ENCODE data around the gene ABCA4.

GRCh38 chr1:94104776-94105580, 16.0 kb downstream of the ABCA4 start:
- TF ChIP-seq CTCF (IDR thresholded peaks at IDR 0.05) (no peak), EP300 (IDR thresholded peaks at IDR 0.05) (no peak), POLR2A (IDR thresholded peaks at IDR 0.05) (no peak)

All from stomach (tissue), 4 donors.